ENCODE results near the gene DCDC2C.
"Not testable (repeated sequence)": the region's sequence is repeated elsewhere in the genome, so short reads cannot be mapped to it uniquely, and the experiment has no call there.

Gene DCDC2C

DNA sequence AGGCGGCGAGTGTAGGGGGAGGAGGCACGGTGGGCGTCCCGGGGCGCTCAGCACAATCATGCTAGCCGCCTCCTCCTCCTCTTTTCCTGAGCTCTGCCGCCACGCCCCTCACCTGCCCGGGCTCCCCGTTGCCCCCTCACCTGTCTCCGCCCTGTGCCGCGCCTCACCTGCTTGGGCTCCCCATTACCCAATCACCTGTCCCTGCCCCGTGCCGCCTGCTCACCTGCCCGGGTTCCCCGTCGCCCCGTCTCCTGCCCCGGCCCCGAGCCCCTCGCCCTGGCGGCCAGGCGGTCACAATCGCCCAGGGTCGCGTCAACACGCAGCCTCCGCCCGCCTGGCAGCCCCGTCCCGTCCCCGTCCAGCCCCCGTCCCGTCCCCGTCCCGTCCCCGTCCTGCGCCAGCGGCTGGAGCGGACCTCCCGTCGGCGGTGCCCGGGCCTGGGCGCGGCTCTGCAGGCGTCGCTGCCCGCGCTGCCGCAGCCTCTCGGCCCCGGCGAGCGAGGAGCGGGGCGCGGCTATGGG lies at the start of gene DCDC2C:
DCDC2C (plus strand) TSS at position 340 of the 521 bp plus-strand sequence; CDS start at position 517, 177 bp downstream.
- DNase-seq = no peak

DNA sequence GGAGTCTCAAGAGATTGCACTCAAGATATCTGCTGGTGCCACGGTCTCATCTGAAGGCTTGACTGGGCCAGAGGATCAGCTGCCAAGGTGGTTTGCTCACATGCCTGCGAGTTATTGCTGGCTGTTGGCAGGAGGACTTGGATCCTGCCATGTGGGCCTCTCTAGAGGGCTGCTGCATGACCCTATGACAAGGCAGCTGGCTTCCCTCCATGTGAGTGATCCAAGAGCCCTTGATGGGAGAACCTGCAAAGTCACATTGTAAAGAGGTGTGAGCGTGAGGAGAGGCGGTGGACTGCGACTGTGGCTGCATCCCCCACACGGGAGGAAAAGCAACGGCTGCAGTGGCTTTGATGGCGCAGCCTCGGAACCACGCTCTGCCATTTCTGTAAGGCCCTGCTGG lies 49.4 kb upstream of the DCDC2C start:
- no peak for DNase-seq

GRCh38 chr2:3654531-3655225 lies 48.7 kb upstream of the DCDC2C start:
- DNase-seq = no peak

- DNase-seq = no peak
Observed at GRCh38 chr2:3655871-3656761, 47.3 kb upstream of the DCDC2C start.

- DNase-seq = no peak
Observed at GRCh38 chr2:3656762-3657721, 46.3 kb upstream of the DCDC2C start.

- no peak for DNase-seq
Observed at GRCh38 chr2:3657881-3658280, 45.5 kb upstream of the DCDC2C start, which contains the start of gene ALLC. Gene ALLC (plus strand): TSS chr2:3658200. CDS start chr2:3671158, 12,958 bp downstream.

GRCh38 chr2:3659447-3660432 lies 43.6 kb upstream of the DCDC2C start:
- no peak for DNase-seq

DNA sequence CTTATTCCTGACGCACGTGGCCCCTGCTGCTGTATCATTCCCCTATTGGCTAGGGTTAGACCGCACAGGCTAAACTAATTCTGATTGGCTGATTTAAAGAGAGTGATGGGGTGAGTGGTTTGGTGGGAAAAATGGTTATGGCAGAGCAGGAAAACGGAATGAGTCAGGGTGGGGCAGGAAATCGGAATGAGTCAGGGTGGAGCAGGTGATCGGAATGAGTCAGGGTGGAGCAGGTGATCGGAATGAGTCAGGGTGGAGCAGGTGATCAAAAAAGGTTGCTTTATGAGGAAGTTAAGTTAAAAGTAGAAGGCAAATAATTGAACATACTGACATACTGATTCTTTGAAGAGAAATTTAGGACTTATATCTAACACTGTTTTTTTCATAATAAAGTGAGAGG lies 42.7 kb upstream of the DCDC2C start:
- DNase-seq = not testable (repeated sequence)

DNA sequence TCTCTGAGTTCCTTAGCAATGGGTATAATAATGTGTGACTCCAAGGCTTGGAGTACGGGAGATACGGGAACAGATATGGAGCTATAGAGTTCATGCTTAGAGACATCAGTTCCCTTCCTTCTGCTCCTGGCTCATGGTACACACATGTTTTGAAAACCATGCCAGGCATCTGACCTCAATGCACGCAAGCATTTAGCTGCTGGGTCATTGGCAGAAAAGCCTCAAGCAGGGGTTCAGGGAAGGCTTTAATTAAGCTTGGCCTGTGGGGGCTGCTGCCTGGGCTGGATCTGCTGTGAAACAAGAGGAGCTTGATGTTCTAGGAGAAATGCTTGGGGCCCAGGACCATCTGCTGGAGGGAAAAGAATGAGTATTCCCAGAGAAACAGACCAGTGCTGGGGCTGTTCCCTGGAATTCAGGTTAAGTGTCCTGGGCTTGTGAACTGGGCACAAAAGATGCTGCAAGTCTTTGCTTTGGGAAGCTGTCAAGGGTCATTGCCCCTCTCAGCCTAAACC lies 42.2 kb upstream of the DCDC2C start:
- DNase-seq = no peak

- no peak for DNase-seq
Observed at GRCh38 chr2:3662239-3662638, 41.1 kb upstream of the DCDC2C start.

GRCh38 chr2:3664118-3664517 lies 39.3 kb upstream of the DCDC2C start:
- no peak for DNase-seq

DNA sequence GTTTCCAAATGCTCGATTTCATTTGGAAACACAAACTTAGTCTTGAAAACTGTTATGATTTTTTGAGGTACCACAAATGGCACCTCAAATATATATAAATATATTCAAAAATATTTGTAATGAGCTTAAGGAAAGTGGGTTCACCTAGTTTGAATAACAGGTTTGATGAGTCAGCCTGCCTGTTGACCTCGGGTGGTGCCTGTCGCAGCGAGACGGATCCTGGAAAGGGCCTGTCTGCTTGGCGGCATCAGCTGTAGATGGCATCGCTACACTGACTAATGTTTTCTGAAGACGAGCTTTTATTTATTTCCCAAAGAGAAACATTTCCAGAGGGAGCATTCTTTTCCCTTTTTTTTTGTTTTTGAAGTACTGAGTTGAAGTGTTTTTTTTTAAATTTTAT lies 38.5 kb upstream of the DCDC2C start:
- DNase-seq = no peak

DNA sequence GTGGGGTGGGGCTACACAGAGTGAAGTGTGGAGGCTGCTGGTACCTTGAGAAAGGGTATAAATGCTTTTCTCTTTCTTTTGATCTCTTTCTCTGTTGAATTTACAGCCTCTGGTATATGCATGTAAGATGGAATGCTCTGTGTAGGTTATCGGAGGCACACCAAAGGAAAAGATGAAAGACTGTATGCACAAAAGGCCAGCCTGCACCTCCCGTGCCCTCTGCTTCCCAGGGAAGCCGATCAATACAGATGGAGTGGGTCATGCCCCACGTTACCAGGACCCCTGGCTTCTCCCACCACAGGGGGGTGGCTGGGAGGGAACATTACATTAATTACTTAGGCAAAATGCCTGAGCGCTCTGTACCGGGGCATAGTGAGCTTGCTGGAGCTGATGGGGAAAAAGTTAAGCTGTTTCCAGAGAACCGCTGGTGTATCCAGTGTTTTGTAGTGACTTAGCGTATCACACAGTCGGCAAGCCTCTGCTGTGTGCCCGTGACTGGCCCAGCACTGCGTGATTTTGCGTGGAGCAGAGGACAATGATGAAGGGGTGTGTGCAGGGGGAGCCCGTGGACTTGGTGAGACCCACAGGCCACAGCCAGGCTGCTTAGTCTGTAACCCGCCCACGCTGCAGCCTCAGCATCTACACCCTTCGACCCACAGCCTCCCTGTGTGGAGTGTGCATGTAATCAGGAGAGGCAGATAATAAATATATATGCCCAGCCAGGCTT lies 37.3 kb upstream of the DCDC2C start:
- DNase-seq = no peak

DNA sequence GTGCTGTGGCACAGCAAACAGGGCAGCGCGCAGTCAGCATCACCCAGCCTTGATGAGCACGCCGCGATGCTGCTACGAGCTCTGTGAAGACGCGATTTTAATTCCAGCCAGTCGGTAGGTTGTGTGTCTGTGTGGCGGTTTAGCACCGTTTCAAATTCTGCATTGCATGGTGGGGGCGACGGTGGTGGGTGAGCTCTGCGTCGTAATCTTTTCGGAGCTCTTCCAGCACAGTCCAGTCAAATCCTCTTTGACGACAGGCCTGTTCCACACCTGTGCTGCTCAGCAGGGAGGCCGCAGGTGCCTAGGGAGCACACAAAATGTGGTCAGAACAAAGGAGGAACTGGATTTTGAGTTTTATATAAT lies 36.8 kb upstream of the DCDC2C start:
- DNase-seq = no peak

DNA sequence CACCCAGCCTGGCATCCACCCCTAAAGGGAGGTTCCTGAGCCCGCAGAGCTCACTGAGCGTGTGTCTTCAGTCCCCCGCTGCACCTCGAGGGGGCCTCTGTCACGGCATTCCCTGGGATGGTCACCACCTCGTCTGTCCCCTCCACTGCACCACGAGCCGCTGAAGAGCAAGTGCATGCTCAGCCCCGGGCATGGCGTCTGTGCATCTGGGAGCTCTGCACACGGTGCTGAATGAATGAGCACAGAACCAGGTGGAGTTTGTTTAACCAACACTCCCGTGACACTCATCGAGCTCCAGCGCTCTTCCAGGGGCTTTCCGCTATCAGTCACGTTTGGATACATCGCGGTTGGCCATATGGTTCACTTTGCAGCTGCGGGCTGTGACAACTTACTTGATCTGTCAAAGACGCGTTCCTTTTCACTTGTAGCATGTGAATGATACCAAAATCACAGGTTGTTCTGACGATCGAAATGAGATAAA lies 36.2 kb upstream of the DCDC2C start:
- no peak for DNase-seq

DNA sequence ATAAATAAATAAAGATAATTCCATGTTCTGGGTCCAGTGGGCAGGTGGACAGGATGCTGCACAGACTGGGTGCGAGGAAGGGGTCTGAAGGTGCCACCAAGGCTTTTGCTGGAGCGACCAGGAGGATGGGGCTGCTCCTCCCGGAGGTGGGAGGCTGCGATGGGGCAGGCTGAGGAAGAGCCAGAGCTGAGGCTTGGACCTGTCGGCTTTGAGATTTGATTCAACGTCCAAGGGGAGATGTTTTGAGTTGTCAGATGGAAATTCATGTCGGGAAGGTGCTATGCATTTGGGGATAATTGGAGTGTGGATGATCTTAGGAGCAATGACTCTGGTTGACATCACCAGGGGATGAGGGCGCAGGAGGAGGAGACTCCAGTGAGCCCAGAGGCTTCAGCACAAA lies 33.7 kb upstream of the DCDC2C start:
- DNase-seq = no peak

DNA sequence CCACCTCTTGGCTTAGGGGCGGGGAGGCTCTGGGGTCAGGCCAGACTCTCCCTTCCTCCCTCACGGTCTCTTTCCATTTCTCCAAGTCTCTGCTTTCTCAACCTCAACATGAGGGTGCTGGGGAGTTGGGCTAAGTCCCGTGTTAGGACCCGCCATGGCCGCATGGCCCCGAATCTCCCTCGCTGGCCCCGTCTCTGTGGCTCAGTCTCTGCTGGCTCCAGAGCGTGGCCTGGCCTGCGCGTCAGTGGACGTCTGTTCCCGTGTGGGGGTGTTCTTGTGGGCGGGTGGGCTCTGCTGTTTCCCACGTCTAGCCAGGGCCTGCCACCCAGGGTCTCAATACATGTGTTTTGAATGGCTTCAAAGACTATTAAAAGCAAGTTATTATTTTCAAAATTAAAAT lies 33.0 kb upstream of the DCDC2C start:
- DNase-seq = no peak

DNA sequence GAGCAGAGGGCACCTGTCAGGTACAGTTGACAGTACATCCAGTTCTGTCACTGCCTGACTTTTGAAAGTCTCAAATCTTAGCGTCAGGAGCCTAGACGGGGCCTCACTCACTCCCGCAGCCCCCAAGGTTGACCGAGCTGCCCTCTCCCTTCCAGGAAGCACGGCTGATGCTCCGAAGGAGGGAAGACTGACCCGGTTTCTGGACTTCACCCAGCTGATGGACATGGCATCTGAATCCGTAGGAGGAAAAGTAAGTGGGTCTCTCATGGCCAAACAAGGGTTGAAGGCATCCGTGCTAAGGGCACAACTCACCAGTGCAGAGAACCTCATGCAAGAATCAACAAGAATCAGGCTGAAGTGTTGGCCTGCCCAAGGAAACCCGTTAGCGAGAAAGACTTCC lies 32.4 kb upstream of the DCDC2C start:
- no peak for DNase-seq

- no peak for DNase-seq
Observed at GRCh38 chr2:3672861-3673678, 30.3 kb upstream of the DCDC2C start.
